ENCODE data around the gene NAP1L5.

GRCh38 chr4:88729146-88729760 lies 31.6 kb upstream of the NAP1L5 start:
- TF ChIP-seq CTCF (IDR thresholded peaks at IDR 0.05) (no peak), ZFX (IDR thresholded peaks at IDR 0.05; ENCODE audit: borderline replicate concordance) (no peak)
